Upper lobe of left lung (tissue), 4 donors: ENCODE measurements around the gene ECHDC3.

Experiments used
- CTCF ChIP-seq, 6 experiments: fragments of 450-650 bp in 4 of 6; fragments of 200-600 bp in 2 of 6; sonication (generic) in 2 of 6; IDR thresholded peaks; one replicate each; pipeline ENCODE4 v1.5.1; 2016 to 2019; ENCODE audit warnings: antibody characterized with exemption in 6 of 6
- EP300 ChIP-seq, 4 donors: sonication (generic); formaldehyde crosslinking; IDR thresholded peaks; one replicate each; pipeline ENCODE4 v1.5.1; 2017; ENCODE audit warnings: antibody characterized with exemption in 4 of 4, control low read depth in 2 of 4
- POLR2A ChIP-seq, 4 donors: fragments of 450-650 bp; IDR thresholded peaks; one replicate each; pipeline ENCODE4 v1.5.1; 2016 to 2017; ENCODE audit warnings: antibody characterized with exemption in 4 of 4, mild to moderate bottlenecking in 2 of 4
- POLR2AphosphoS5 ChIP-seq, 2 donors: sonication (generic); formaldehyde crosslinking; IDR thresholded peaks; one replicate each; pipeline ENCODE4 v1.5.1; 2017; ENCODE audit warnings: antibody characterized with exemption in 2 of 2

GRCh38 chr10:11806706-11807105 lies 64.5 kb downstream of the ECHDC3 start:
- TF ChIP-seq CTCF (IDR thresholded peaks at IDR 0.05) (no peak), POLR2AphosphoS5 (IDR thresholded peaks at IDR 0.05) (no peak), POLR2A (IDR thresholded peaks at IDR 0.05) (no peak), EP300 (IDR thresholded peaks at IDR 0.05) (no peak)
